Suprapubic skin (tissue), 4 donors: ENCODE measurements around the gene IDI1.

Experiments used
- CTCF ChIP-seq, 2 donors: fragments of 200-600 bp in 1 of 2; fragments of 450-650 bp in 1 of 2; sonication (generic) in 1 of 2; IDR thresholded peaks; one replicate each; pipeline ENCODE4 v1.5.1; 2016 to 2019; ENCODE audit warnings: antibody characterized with exemption in 2 of 2, mild to moderate bottlenecking in 1 of 2, moderate library complexity in 1 of 2
- EP300 ChIP-seq: sonication (generic); formaldehyde crosslinking; IDR thresholded peaks from one replicate; pipeline ENCODE4 v1.6.1; 2017; ENCODE audit warnings: antibody characterized with exemption
- POLR2A ChIP-seq, 2 donors: fragments of 450-650 bp; IDR thresholded peaks; one replicate each; pipeline ENCODE4 v1.6.1; 2017; ENCODE audit warnings: antibody characterized with exemption in 2 of 2, mild to moderate bottlenecking in 2 of 2, moderate library complexity in 2 of 2
- POLR2AphosphoS5 ChIP-seq, 3 donors: sonication (generic); formaldehyde crosslinking; IDR thresholded peaks; one replicate each; pipeline ENCODE4 v1.6.1; 2017; ENCODE audit warnings: antibody characterized with exemption in 3 of 3

DNA sequence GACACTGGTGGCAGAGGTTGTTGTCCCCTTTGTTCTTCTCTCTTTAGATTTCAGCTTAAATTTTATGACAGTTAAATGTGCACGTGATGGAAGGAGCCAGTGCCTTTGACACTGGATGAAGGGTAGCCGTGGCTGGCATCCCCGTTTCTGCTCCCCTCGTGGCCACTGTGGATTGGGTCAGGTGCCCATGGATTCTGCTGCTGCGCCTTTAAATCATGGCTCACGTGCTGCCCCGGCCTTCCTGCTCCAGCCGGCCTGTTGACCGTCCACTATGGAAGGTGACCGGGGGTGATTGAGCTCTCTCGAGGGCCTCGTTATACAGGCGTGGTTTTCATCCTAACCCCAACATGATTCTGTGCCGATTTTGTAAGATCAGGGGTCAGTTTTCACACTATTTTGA is 41.8 kb upstream of the IDI1 start:
- TF ChIP-seq CTCF (IDR thresholded peaks at IDR 0.05) (no peak), POLR2AphosphoS5 (IDR thresholded peaks at IDR 0.05) (no peak), POLR2A (IDR thresholded peaks at IDR 0.05) (no peak), EP300 (no peak)
